GM23248 (cell line): Measurements from ENCODE around the gene GOLGA6L6.
"Not testable (repeated sequence)": the region's sequence is repeated elsewhere in the genome, so short reads cannot be mapped to it uniquely, and the experiment has no call there.

Experiments
- EZH2 ChIP-seq: fragments of 200-600 bp; sonication (generic); IDR thresholded peaks from 2 replicates; pipeline ENCODE4 v1.6.1; 2018; ENCODE audit warnings: antibody characterized with exemption, mild to moderate bottlenecking; ENCODE audit not compliant: insufficient read depth, poor library complexity, severe bottlenecking
- EZH2phosphoT487 ChIP-seq: fragments of 200-600 bp; sonication (generic); IDR thresholded peaks from 2 replicates; pipeline ENCODE4 v1.6.1; 2018; ENCODE audit warnings: antibody characterized with exemption, moderate library complexity, mild to moderate bottlenecking, low read depth; ENCODE audit not compliant: insufficient read depth

GRCh38 chr15:20581261-20582108 is 39.9 kb upstream of the GOLGA6L6 start:
- TF ChIP-seq EZH2, EZH2phosphoT487: not testable (repeated sequence)
